Pancreas (tissue), 10 donors: ENCODE results near the gene SYNGR3. TPM values are rescaled to one million over a fixed set of nuclear protein-coding genes. Genes with fewer than 3 reads are reported as not detected.

ENCODE experiments used
- ATAC-seq, 4 donors: fragments of 200-7000 bp; cut with Tn5 transposase; one replicate each; pipeline versions ENCODE4 v1.8.0 to v1.9.1; 2020; ENCODE audit warnings: mild to moderate bottlenecking in 4 of 4, moderate library complexity in 4 of 4
- DNase-seq, 6 donors: peaks; one replicate each; pipeline ENCODE4 v3.0.0-alpha.2; 2020
- FAIRE-seq: peaks from 2 replicates; lab custom pipeline; 2012; peaks lifted over from hg19 to GRCh38; lab: Jason Lieb, UNC
- H3K27ac ChIP-seq, 4 donors: fragments of 200-600 bp; sonication (generic); 1 replicate in 3 of 4; 2 replicates in 1 of 4; pipeline versions ENCODE4 v1.5.0 to v1.8.0; 2020
- H3K27me3 ChIP-seq, 4 donors: fragments of 200-600 bp; one replicate each; pipeline ENCODE4 v1.8.0; 2021
- H3K36me3 ChIP-seq, 3 donors: fragments of 200-600 bp; sonication (generic) in 1 of 3; one replicate each; pipeline versions ENCODE4 v1.5.0 to v1.8.0; 2020 to 2021
- H3K4me1 ChIP-seq, 3 donors: fragments of 200-600 bp; one replicate each; pipeline ENCODE4 v1.8.0; 2021
- H3K4me3 ChIP-seq, 4 donors: fragments of 200-600 bp; sonication (generic) in 2 of 4; one replicate each; pipeline versions ENCODE4 v1.5.0 to v1.8.0; 2020 to 2021
- H3K9me3 ChIP-seq, 4 donors: fragments of 200-600 bp; one replicate each; pipeline ENCODE4 v1.8.0; 2021
- CTCF ChIP-seq, 4 donors: fragments of 200-600 bp; sonication (generic) in 3 of 4; IDR thresholded peaks; one replicate each; pipeline versions ENCODE4 v1.5.0 to v1.8.0; 2021; ENCODE audit warnings: antibody characterized with exemption in 4 of 4
- WGBS, 2 donors: extraction: QIAGEN DNeasy Blood & Tissue Kit; methylation state at CpG; one replicate each; pipeline ENCODE4 v1.1.7; 2013; 5-methylcytosine and 5-hydroxymethylcytosine counted together
- intact Hi-C, 3 donors: fragments of 100-400 bp; cut with DNase I; formaldehyde crosslinking; loops; one replicate each; pipeline versions ENCODE4 v1.11.1 to v1.14.2; 2022
- polyA plus RNA-seq, 2 donors: library from polyadenylated mRNA; stranded (reverse); fragments of 200-250 nt; gene quantifications; one replicate each; pipeline ENCODE4 v1.2.3, GENCODE V29; 2013
- total RNA-seq, 6 donors: library from RNA; stranded (reverse); fragmentation: NEBNext Ultra II Directional in 4 of 6; extraction: Animal tissue kit (Norgen Biotek cat#: 25700) in 4 of 6; gene quantifications; one replicate each; pipeline versions ENCODE4 v1.2.1 to v1.2.4, GENCODE V29; 2021 to 2023
- donor health status: healthy with polysubstance abuse.
- donor health status: DM: no; HTN: no; CAD: no; lungs with moderate emphysema.
- donor health status: DM: no; HTN: no; CAD: no.
- donor health status: control.
- donor health status: control.
- donor health status: Bipolar disorder and iron deficiency.
- donor health status: DM: yes; HTN: yes; CAD: no.
- donor health status: DM: no; HTN: no; CAD: no.
- donor health status: DM: no; HTN: no; CAD: no.
- donor health status: DM: yes; HTN: yes; CAD: no.

The SYNGR3 gene
- total and polyA plus RNA-seq, 8 donors: 0.19 to 3.1 (median 0.61) TPM

- peak; percentile 89 to 97 (median 94) for DNase-seq
- Histone ChIP-seq H3K9me3 (no peaks in the 10 kb centered on the region), H3K4me3 (peak within 1 kb of the TSS; percentile 85 to 99 (median 98)), H3K27me3 (no peaks in the 10 kb centered on the region), H3K27ac (peak within 1 kb of the TSS; percentile 87 to 93 (median 92)), H3K4me1 (peaks cover 0 to 13% (median 12%) of the 10 kb centered on the region in 3 donors), H3K36me3 (peaks cover 0 to 19% (median 14%) of the 10 kb centered on the region in 3 donors)
- intact Hi-C loops: no loop called here
- WGBS, 2 donors: 0 to 1% methylated on average over 65 to 78 of the region's 78 CpGs
- FAIRE-seq: no peak
- peak; percentile 94 to 97 (median 96) for ATAC-seq
- TF ChIP-seq CTCF (IDR thresholded peaks at IDR 0.05): no peak
Observed at GRCh38 chr16:1971796-1972489, 17.8 kb upstream of the SYNGR3 start, which contains the start of gene TBL3. Gene TBL3 (plus strand): TSS chr16:1972053. CDS start chr16:1972165, 112 bp downstream.

DNA sequence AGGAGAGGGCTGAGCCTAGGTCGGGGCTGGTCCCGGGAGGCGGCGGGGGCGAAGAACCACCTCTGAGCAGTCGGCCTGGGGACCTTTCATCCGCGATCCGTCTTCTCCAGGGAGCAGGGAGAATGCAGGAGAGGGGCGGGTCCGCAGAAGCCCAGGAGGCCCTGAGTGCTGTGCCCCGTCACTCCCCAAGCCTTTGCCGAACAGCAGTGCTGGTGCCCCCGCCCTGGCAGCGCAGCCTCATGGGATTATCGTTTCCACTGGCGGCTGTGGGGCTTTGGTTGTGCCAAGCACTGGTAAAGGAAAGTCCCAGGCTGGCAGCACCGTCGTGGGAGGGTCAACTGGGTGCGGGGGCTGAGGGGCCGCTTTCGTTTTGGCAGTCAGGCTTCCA, 17.3 kb upstream of the SYNGR3 start:
- H3K27me3 ChIP-seq: no peaks in the 10 kb centered on the region
- FAIRE-seq (no peak), ATAC-seq (peak; percentile 1 to 14 (median 4))

GRCh38 chr16:1973461-1974156, 16.2 kb upstream of the SYNGR3 start:
- DNase-seq (peak in 3 of 6 donors; percentile 18 to 78 (median 44)), FAIRE-seq (no peak), ATAC-seq (no peak)
- peaks cover 0 to 13% (median 12%) of the 10 kb centered on the region in 3 donors for H3K4me1 ChIP-seq
- H3K9me3 ChIP-seq: no peaks in the 10 kb centered on the region
- no peak overlapping the region for H3K4me3 ChIP-seq
- intact Hi-C loops: no loop called here
- no peak for TF ChIP-seq CTCF (IDR thresholded peaks at IDR 0.05)
- H3K27ac ChIP-seq: no peak overlapping the region
- H3K36me3 ChIP-seq: peaks cover 0 to 29% (median 14%) of the 10 kb centered on the region in 3 donors
- no peaks in the 10 kb centered on the region for H3K27me3 ChIP-seq
- WGBS, 2 donors: 87% methylated on average over 16 of the region's 16 CpGs

More for the DNA sequence above, 17.3 kb upstream of the SYNGR3 start:
- Histone ChIP-seq H3K36me3 (peaks cover 0 to 24% (median 14%) of the 10 kb centered on the region in 3 donors), H3K9me3 (no peaks in the 10 kb centered on the region), H3K4me1 (peaks cover 0 to 13% (median 12%) of the 10 kb centered on the region in 3 donors), H3K4me3 (peak overlapping the region; percentile 85 to 99 (median 98)), H3K27ac (no peak overlapping the region)
- TF ChIP-seq CTCF (IDR thresholded peaks at IDR 0.05): no peak
- 2% methylated on average over 22 of the region's 22 CpGs for WGBS, 2 donors
- intact Hi-C loops: no loop called here
- peak in 3 of 6 donors; percentile 33 to 80 (median 58) for DNase-seq

- intact Hi-C loops: no loop called here
Observed at GRCh38 chr16:1974157-1975070, 15.4 kb upstream of the SYNGR3 start.

More at GRCh38 chr16:1974157-1975070, 15.4 kb upstream of the SYNGR3 start:
- Histone ChIP-seq H3K4me3 (no peak overlapping the region), H3K36me3 (peaks cover 0 to 29% (median 14%) of the 10 kb centered on the region in 3 donors), H3K9me3 (no peaks in the 10 kb centered on the region), H3K27me3 (no peaks in the 10 kb centered on the region), H3K4me1 (peaks cover 0 to 13% (median 12%) of the 10 kb centered on the region in 3 donors), H3K27ac (no peak overlapping the region)
- no peak for TF ChIP-seq CTCF (IDR thresholded peaks at IDR 0.05)
- 91 to 94% methylated on average over 41 to 42 of the region's 42 CpGs for WGBS, 2 donors
- ATAC-seq (no peak), DNase-seq (peak in 2 of 6 donors; percentile 50 to 78), FAIRE-seq (no peak)
